Caco-2 (cell line): Measurements from ENCODE around the gene CHAC2. TPM values are rescaled to one million over a fixed set of nuclear protein-coding genes. Genes with fewer than 3 reads are reported as not detected.
A peak's percentile ranks its signal among the peaks of the same experiment; 100 is the strongest.
"Not testable (repeated sequence)": the region's sequence is repeated elsewhere in the genome, so short reads cannot be mapped to it uniquely, and the experiment has no call there.

ENCODE experiments used
- BruUV-seq: library from RNA; stranded (reverse); fragments of 400-500 nt; replicated peaks from 2 replicates; lab custom pipeline; 2021; lab: Mats Ljungman, UMichigan
- CTCF ChIA-PET: fragments of 300-600 bp; sonication (Branson Sonifier 250); formaldehyde crosslinking; loops from one replicate; lab custom pipeline; 2022; ENCODE audit warnings: antibody characterized with exemption; lab: Charles Lee
- POLR2A ChIA-PET: fragments of 300-600 bp; sonication (Branson Sonifier 250); formaldehyde crosslinking; loops from one replicate; lab custom pipeline; 2022; ENCODE audit warnings: antibody characterized with exemption; lab: Charles Lee
- DNase-seq, 2 experiments: peaks; one replicate each; pipeline versions ENCODE4 v3.0.0 to v3.0.0-alpha.2; 2020 to 2022
- H3K27me3 ChIP-seq: replicated peaks from 2 replicates; pipeline ENCODE4 v1.6.0; 2011; ENCODE audit warnings: low read length; ENCODE audit not compliant: control insufficient read depth, insufficient read depth
- H3K36me3 ChIP-seq: 2 replicates; pipeline ENCODE4 v1.5.1; 2011; ENCODE audit warnings: low read length; ENCODE audit not compliant: control insufficient read depth, insufficient read depth
- H3K4me1 ChIP-seq: fragments of 250-450 bp; sonication (Bioruptor Pico); 2 replicates; pipeline ENCODE4 v1.5.1; 2020; ENCODE audit warnings: mild to moderate bottlenecking
- H3K4me3 ChIP-seq: 2 replicates; pipeline ENCODE4 v1.5.1; 2011; ENCODE audit warnings: low read depth, mild to moderate bottlenecking, control low read depth, low read length
- H3K9me3 ChIP-seq: fragments of 250-450 bp; sonication (Bioruptor Pico); 2 replicates; pipeline ENCODE4 v1.5.1; 2020; ENCODE audit warnings: mild to moderate bottlenecking, moderate library complexity
- H3K27ac Mint-ChIP-seq: one replicate; pipeline ENCODE4 v1.8.0; 2022; ENCODE audit warnings: mixed read lengths; ENCODE audit not compliant: unreplicated experiment
- H3K27me3 Mint-ChIP-seq: one replicate; pipeline ENCODE4 v1.8.0; 2022; ENCODE audit warnings: mixed read lengths; ENCODE audit not compliant: insufficient read depth, unreplicated experiment
- H3K36me3 Mint-ChIP-seq: one replicate; pipeline ENCODE4 v1.8.0; 2022; ENCODE audit warnings: mild to moderate bottlenecking, mixed read lengths; ENCODE audit not compliant: insufficient read depth, unreplicated experiment
- H3K4me1 Mint-ChIP-seq: one replicate; pipeline ENCODE4 v1.8.0; 2022; ENCODE audit warnings: low read depth, mixed read lengths; ENCODE audit not compliant: unreplicated experiment
- H3K4me3 Mint-ChIP-seq: one replicate; pipeline ENCODE4 v1.8.0; 2022; ENCODE audit warnings: mild to moderate bottlenecking, moderate library complexity, mixed read lengths; ENCODE audit not compliant: unreplicated experiment
- H3K9me3 Mint-ChIP-seq: one replicate; pipeline ENCODE4 v1.8.0; 2022; ENCODE audit warnings: mixed read lengths; ENCODE audit not compliant: unreplicated experiment
- intact Hi-C: fragments of 100-400 bp; cut with micrococcal nuclease; formaldehyde crosslinking; loops from one replicate; pipeline ENCODE4 v1.10.0; 2022; ENCODE audit not compliant: unreplicated experiment
- total RNA-seq: library from RNA; stranded (reverse); gene quantifications from 2 replicates; pipeline ENCODE4 v1.2.3, GENCODE V29; 2022
- TF ChIP-seq, protein P1 (sequence below), 2 experiments: fragments of 200-600 bp in 1 of 2; IDR thresholded peaks; 1 replicate in 1 of 2; 2 replicates in 1 of 2; pipeline versions ENCODE4 v1.5.1 to v1.8.0; 2011 to 2022; ENCODE audit warnings: antibody characterized with exemption in 1 of 2, control low read depth in 1 of 2, inconsistent platforms in 1 of 2, low read depth in 1 of 2, low read length in 1 of 2, mild to moderate bottlenecking in 1 of 2, moderate library complexity in 1 of 2; ENCODE audit not compliant: insufficient read depth in 1 of 2, severe bottlenecking in 1 of 2, unreplicated experiment in 1 of 2

Gene CHAC2
- total RNA-seq, 1 experiment from 2014 or later, result 3.9 TPM

DNA sequence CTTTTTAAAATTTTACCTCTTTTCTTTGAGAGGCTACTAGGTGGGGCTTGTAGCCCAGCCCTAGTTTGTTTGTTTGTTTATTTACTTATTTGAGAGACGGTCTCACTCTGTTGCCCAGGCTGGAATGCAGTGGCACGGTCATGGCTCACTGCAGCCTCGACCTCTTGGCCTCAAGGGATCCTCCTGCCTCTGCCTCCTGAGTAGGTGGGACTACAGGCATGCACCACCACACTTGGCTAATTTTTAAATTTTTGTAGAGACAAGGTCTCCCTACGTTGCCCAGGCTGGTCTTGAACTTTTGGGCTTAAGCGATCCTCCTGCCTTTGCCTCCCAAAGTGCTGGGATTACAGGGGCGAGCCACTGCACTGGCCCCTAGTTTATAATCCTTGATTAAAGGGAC lies 54.2 kb downstream of the CHAC2 start:
- POLR2A ChIA-PET, result no interaction called here

DNA sequence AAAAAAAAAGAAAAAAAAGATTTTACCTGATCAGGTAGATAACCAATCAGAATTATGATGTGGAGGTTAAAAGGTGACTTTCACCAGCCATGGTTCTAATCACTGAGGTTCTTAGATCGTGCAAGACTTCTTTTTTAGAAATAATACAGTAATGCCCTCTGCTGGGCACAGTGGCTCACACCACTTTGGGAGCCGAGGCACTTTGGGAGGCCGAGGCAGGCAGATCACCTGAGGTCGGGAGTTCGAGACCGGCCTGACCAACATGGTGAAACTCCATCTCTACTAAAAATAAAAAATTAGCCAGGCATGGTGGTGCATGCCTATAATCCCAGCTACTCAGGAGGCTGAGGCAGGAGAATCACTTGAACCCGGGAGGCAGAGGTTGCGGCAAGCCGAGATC lies 56.0 kb downstream of the CHAC2 start:
- H3K9me3 Mint-ChIP-seq, result not testable (repeated sequence)

More for the DNA sequence above, 54.2 kb downstream of the CHAC2 start:
- Histone ChIP-seq H3K36me3 (0 out of 2 replicates have a peak, but pooled peaks cover 1% of the 10 kb centered on the region), H3K27me3 (no peaks in the 10 kb centered on the region), H3K9me3 (no peaks in the 10 kb centered on the region), H3K4me3 (no peak overlapping the region), H3K4me1 (no peaks in the 10 kb centered on the region)
- no peaks in the 10 kb centered on the region for H3K9me3 Mint-ChIP-seq
- no peak overlapping the region for H3K27ac Mint-ChIP-seq
- DNase-seq, result no peak
- BruUV-seq, result no TSS peak
- H3K4me1 Mint-ChIP-seq, result no peaks in the 10 kb centered on the region
- TF ChIP-seq, protein P1, sequence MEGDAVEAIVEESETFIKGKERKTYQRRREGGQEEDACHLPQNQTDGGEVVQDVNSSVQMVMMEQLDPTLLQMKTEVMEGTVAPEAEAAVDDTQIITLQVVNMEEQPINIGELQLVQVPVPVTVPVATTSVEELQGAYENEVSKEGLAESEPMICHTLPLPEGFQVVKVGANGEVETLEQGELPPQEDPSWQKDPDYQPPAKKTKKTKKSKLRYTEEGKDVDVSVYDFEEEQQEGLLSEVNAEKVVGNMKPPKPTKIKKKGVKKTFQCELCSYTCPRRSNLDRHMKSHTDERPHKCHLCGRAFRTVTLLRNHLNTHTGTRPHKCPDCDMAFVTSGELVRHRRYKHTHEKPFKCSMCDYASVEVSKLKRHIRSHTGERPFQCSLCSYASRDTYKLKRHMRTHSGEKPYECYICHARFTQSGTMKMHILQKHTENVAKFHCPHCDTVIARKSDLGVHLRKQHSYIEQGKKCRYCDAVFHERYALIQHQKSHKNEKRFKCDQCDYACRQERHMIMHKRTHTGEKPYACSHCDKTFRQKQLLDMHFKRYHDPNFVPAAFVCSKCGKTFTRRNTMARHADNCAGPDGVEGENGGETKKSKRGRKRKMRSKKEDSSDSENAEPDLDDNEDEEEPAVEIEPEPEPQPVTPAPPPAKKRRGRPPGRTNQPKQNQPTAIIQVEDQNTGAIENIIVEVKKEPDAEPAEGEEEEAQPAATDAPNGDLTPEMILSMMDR (IDR thresholded peaks at IDR 0.05; ENCODE audit: insufficient read depth in 1 of 2, low read depth in 1 of 2, low read length in 1 of 2, severe bottlenecking in 1 of 2, unreplicated experiment in 1 of 2), result no peak
- H3K36me3 Mint-ChIP-seq, result peaks cover 13% of the 10 kb centered on the region
- H3K27me3 Mint-ChIP-seq, result no peaks in the 10 kb centered on the region
- CTCF ChIA-PET, result no interaction called here
- intact Hi-C loops, result loop anchor here (2.0 to 10.0 kb wide), 2 partner anchors 35 to 397 kb away; partner anchors contain the start of genes ASB3 and ERLEC1
- H3K4me3 Mint-ChIP-seq, result no peak overlapping the region

More for the DNA sequence above, 56.0 kb downstream of the CHAC2 start:
- intact Hi-C loops, result loop anchor here (2.0 to 10.0 kb wide), 2 partner anchors 37 to 399 kb away; partner anchors contain the start of genes ASB3 and ERLEC1
- H3K4me3 Mint-ChIP-seq, H3K27me3 ChIP-seq, H3K4me1 Mint-ChIP-seq, H3K4me1 ChIP-seq, BruUV-seq, H3K27me3 Mint-ChIP-seq, H3K9me3 ChIP-seq, CTCF ChIA-PET, POLR2A ChIA-PET, H3K36me3 Mint-ChIP-seq, H3K27ac Mint-ChIP-seq, H3K36me3 ChIP-seq, H3K4me3 ChIP-seq: not testable (repeated sequence)
- DNase-seq, result peak in 1 of 2 experiments; percentile 30

Other genes starting within 250 kb of the CHAC2 start
- 12.9 and 13.9 TPM in 2 replicates for gene ASB3, start 19.1 kb downstream of the CHAC2 start, total RNA-seq
- gene ERLEC1, start 19.2 kb downstream of the CHAC2 start, total RNA-seq, result 39.7 and 40.4 TPM in 2 replicates
- gene GPR75, start 92.2 kb downstream of the CHAC2 start, total RNA-seq, result 3.9 and 4.2 TPM in 2 replicates
- 79.0 and 84.9 TPM in 2 replicates for gene PSME4, start 203.2 kb downstream of the CHAC2 start, total RNA-seq